GM12878 (cell line): Measurements from ENCODE around the gene ASIC2. TPM values are rescaled to one million over a fixed set of nuclear protein-coding genes. Genes with fewer than 3 reads are reported as not detected.

Experiments
- ATAC-seq: fragments of 200-7000 bp; cut with Tn5 transposase; 3 replicates; pipeline ENCODE4 v1.9.1; 2020; ENCODE audit warnings: mild to moderate bottlenecking, moderate library complexity
- BruUV-seq: library from RNA; stranded (reverse); fragments of 400-500 nt; replicated peaks from 2 replicates; lab custom pipeline; 2021; lab: Mats Ljungman, UMichigan
- CTCF ChIA-PET: fragments of 300-600 bp; sonication (Branson Sonifier 250); formaldehyde crosslinking; extraction: SDS; loops from one replicate; lab custom pipeline; 2021; ENCODE audit warnings: inconsistent platforms; lab: Yijun Ruan, JAX
- POLR2A ChIA-PET: fragments of 350-600 bp; formaldehyde crosslinking; extraction: SDS; loops from one replicate; lab custom pipeline; 2021; ENCODE audit warnings: inconsistent platforms; lab: Charles Lee
- RAD21 ChIA-PET: fragments of 300-600 bp; sonication (Branson Sonifier 250); formaldehyde crosslinking; loops from one replicate; lab custom pipeline; 2023; ENCODE audit warnings: antibody characterized with exemption; ENCODE audit not compliant: unreplicated experiment; lab: Charles Lee
- SMC1A ChIA-PET: fragments of 300-600 bp; sonication (Branson Sonifier 250); formaldehyde crosslinking; loops from one replicate; lab custom pipeline; 2023; ENCODE audit not compliant: unreplicated experiment, uncharacterized antibody; lab: Charles Lee
- DNase-seq: peaks from one replicate; pipeline ENCODE4 v3.0.0-alpha.2; 2011; ENCODE audit warnings: low read depth, low spot score
- FAIRE-seq: peaks from 3 replicates; lab custom pipeline; 2011; peaks lifted over from hg19 to GRCh38; lab: Jason Lieb, UNC
- H2AFZ ChIP-seq: 2 replicates; pipeline ENCODE4 v1.6.0; 2011; ENCODE audit warnings: low read depth, low read length, control low read depth; ENCODE audit not compliant: control insufficient read depth
- H3K27ac ChIP-seq: 2 replicates; pipeline ENCODE4 v1.5.1; 2011; ENCODE audit warnings: control low read depth; ENCODE audit not compliant: control insufficient read depth, insufficient read depth
- H3K27me3 ChIP-seq, 2 experiments: replicated peaks in 1 of 2; 2 replicates each; pipeline versions ENCODE4 v1.6.0 to v1.6.1; 2011; ENCODE audit warnings: low read length in 1 of 2; ENCODE audit not compliant: control insufficient read depth in 2 of 2, insufficient read depth in 2 of 2
- H3K36me3 ChIP-seq, 2 experiments: 2 replicates each; pipeline ENCODE4 v1.5.1; 2011; ENCODE audit warnings: low read length in 1 of 2; ENCODE audit not compliant: control insufficient read depth in 2 of 2, insufficient read depth in 2 of 2
- H3K4me1 ChIP-seq: 2 replicates; pipeline ENCODE4 v1.6.1; 2011; ENCODE audit warnings: mild to moderate bottlenecking, low read length, moderate library complexity, mixed read lengths; ENCODE audit not compliant: control insufficient read depth, insufficient read depth
- H3K4me2 ChIP-seq: 2 replicates; pipeline ENCODE4 v1.6.0; 2011; ENCODE audit warnings: control low read depth; ENCODE audit not compliant: control insufficient read depth, insufficient read depth
- H3K4me3 ChIP-seq: fragments of 200-600 bp; sonication (generic); 2 replicates; pipeline ENCODE4 v1.5.1; 2016
- H3K79me2 ChIP-seq: 2 replicates; pipeline ENCODE4 v1.6.0; 2011; ENCODE audit warnings: low read length; ENCODE audit not compliant: control insufficient read depth, insufficient read depth
- H3K9ac ChIP-seq: 2 replicates; pipeline ENCODE4 v1.8.0; 2011; ENCODE audit warnings: low read length, control low read depth, mixed read lengths; ENCODE audit not compliant: control insufficient read depth, insufficient read depth
- H3K9me3 ChIP-seq: replicated peaks from 3 replicates; pipeline ENCODE4 v1.5.1; 2011; ENCODE audit warnings: mild to moderate bottlenecking, low read length; ENCODE audit not compliant: control insufficient read depth, insufficient read depth
- H4K20me1 ChIP-seq: 2 replicates; pipeline ENCODE4 v1.6.0; 2011; ENCODE audit not compliant: control insufficient read depth, insufficient read depth
- CHD2 ChIP-seq: IDR thresholded peaks from 2 replicates; pipeline ENCODE4 v1.6.1; 2011; ENCODE audit warnings: low read depth, low read length, improper control_type of control experiment, borderline replicate concordance
- E4F1 ChIP-seq: fragments of 450-650 bp; IDR thresholded peaks from 2 replicates; pipeline ENCODE4 v1.6.1; 2018; ENCODE audit warnings: borderline replicate concordance, mild to moderate bottlenecking; ENCODE audit not compliant: partially characterized antibody
- EP300 ChIP-seq, 2 experiments: fragments of 150-350 bp in 1 of 2; IDR thresholded peaks; 2 replicates each; pipeline ENCODE4 v1.6.1; 2011 to 2012; ENCODE audit warnings: low read depth in 2 of 2, low read length in 2 of 2, borderline replicate concordance in 1 of 2, improper control_type of control experiment in 1 of 2, inconsistent platforms in 1 of 2; ENCODE audit not compliant: control insufficient read depth in 1 of 2
- FOS ChIP-seq: IDR thresholded peaks from 3 replicates; pipeline ENCODE4 v1.6.1; 2011; ENCODE audit warnings: borderline replicate concordance; ENCODE audit not compliant: insufficient read length; ENCODE audit errors: extremely low read depth
- GATAD2B ChIP-seq: fragments of 450-650 bp; conservative IDR thresholded peaks from 2 replicates; pipeline ENCODE4 v1.6.1; 2017; ENCODE audit warnings: low read depth, mild to moderate bottlenecking, moderate library complexity
- HCFC1 ChIP-seq: fragments of 150-350 bp; IDR thresholded peaks from 2 replicates; pipeline ENCODE4 v1.6.1; 2014; ENCODE audit warnings: low read length
- HDAC6 ChIP-seq: fragments of 200-600 bp; sonication (generic); IDR thresholded peaks from one replicate; pipeline ENCODE4 v1.8.0; 2017; ENCODE audit warnings: antibody characterized with exemption; ENCODE audit not compliant: unreplicated experiment
- IRF4 ChIP-seq: IDR thresholded peaks from 2 replicates; pipeline ENCODE4 v1.6.1; 2011; ENCODE audit warnings: low read depth, low read length
- MXI1 ChIP-seq: fragments of 150-350 bp; IDR thresholded peaks from 2 replicates; pipeline ENCODE4 v1.6.1; 2011; ENCODE audit warnings: low read depth, mild to moderate bottlenecking, inconsistent platforms, low read length, improper control_type of control experiment
- NFYA ChIP-seq: IDR thresholded peaks from 2 replicates; pipeline ENCODE4 v1.6.1; 2011; ENCODE audit warnings: low read depth, mild to moderate bottlenecking, low read length, improper control_type of control experiment, borderline replicate concordance
- POLR2AphosphoS5 ChIP-seq: IDR thresholded peaks from 2 replicates; pipeline ENCODE4 v1.6.1; 2011; ENCODE audit warnings: mild to moderate bottlenecking, low read length, inconsistent platforms
- SMARCA5 ChIP-seq: fragments of 450-650 bp; IDR thresholded peaks from 2 replicates; pipeline ENCODE4 v1.6.1; 2017; ENCODE audit warnings: mild to moderate bottlenecking
- ZBTB4 ChIP-seq: fragments of 450-650 bp; formaldehyde crosslinking; IDR thresholded peaks from 2 replicates; pipeline ENCODE4 v1.4.0; 2022; ENCODE audit warnings: mild to moderate bottlenecking, moderate library complexity
- WGBS: methylation state at CpG from one replicate; pipeline ENCODE4 v1.1.6; 2016; ENCODE audit warnings: low lambda C conversion rate; ENCODE audit not compliant: insufficient replicate concordance, insufficient coverage; ENCODE audit errors: missing lambda C conversion rate; 5-methylcytosine and 5-hydroxymethylcytosine counted together
- in situ Hi-C: fragments of 300-500 bp; cut with MboI; formaldehyde crosslinking; loops from 9 replicates; pipeline ENCODE4 v1.14.3; 2018; ENCODE audit warnings: mixed read lengths
- intact Hi-C: fragments of 100-400 bp; cut with micrococcal nuclease; formaldehyde crosslinking; loops from one replicate; pipeline ENCODE4 v1.14.2; 2022; ENCODE audit not compliant: unreplicated experiment
- polyA plus RNA-seq, 11 experiments: library from polyadenylated mRNA; depleted of rRNA in 4 of 11; unstranded in 6 of 11; stranded (reverse) in 5 of 11; fragments of >200 nt; fragmentation: Nextera tagmentation in 4 of 11; fragmentation: Illumina TruSeq in 1 of 11; extraction: Ambion mirVana in 4 of 11; extraction: Trizol in 1 of 11; gene quantifications; 1 replicate in 1 of 11; 2 replicates in 10 of 11; pipeline versions ENCODE4 v1.2.1 to v1.2.3, GENCODE V29; 2011 to 2016; ENCODE audit warnings: inconsistent platforms in 2 of 11, missing spikeins in 2 of 11, low read depth in 1 of 11
- total RNA-seq, 4 experiments: library from RNA; depleted of rRNA in 3 of 4; stranded (reverse); fragments of >200 nt in 3 of 4; fragmentation: Illumina TruSeq in 1 of 4; extraction: Trizol in 1 of 4; gene quantifications; 2 replicates each; pipeline versions ENCODE4 v1.2.1 to v1.2.3, GENCODE V29; 2013 to 2021

ASIC2 gene
- total and polyA plus RNA-seq, 10 of the 15 experiments (the other 5 are each of a cell fraction or from before 2014, with no cell fraction given) = not detected

DNA sequence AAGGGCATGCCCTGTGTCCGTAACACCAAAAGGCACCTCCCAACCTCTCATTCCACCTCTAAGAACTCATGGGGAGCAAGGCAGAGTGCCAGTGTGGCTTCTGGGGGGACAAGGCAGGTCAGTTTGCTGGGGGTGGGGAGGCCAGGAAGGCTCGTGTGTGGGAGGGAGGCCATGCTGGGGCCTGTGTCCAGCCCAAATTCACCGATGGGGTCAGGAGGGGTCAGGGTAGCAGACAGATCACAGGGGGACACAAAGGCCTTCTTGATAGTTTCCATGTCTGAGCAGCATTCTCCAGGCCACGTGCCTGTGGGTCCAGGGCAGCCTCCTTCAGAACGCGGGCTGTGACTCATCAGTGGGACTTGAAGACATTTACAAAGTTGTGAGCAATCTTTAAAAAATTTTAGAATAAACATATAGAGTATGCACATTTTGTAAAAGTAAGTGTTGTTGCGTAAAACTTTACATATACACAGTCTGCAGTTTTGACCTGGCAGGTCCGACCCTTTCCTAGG, 280.5 kb downstream of the ASIC2 start:
- DNase-seq (no peak), ATAC-seq (no peak)
- intact Hi-C loops = no loop called here
- RAD21 ChIA-PET = no interaction called here
- TF ChIP-seq FOS (no peak), E4F1 (no peak), GATAD2B (no peak), SMARCA5 (no peak), NFYA (no peak), EP300 (IDR thresholded peaks at IDR 0.05; ENCODE audit: borderline replicate concordance in 1 of 2, control insufficient read depth in 1 of 2, low read depth in 2 of 2, low read length in 2 of 2) (no peak), ZBTB4 (CRISPR knock-in tag) (no peak), IRF4 (no peak), MXI1 (no peak), HCFC1 (no peak), POLR2AphosphoS5 (no peak), HDAC6 (no peak), CHD2 (no peak)
- TF ChIP-seq, all 136 proteins: peak for 0
- CTCF ChIA-PET = no interaction called here
- Histone ChIP-seq H3K27ac (no peak overlapping the region), H3K79me2 (no peaks in the 10 kb centered on the region), H3K4me1 (no peaks in the 10 kb centered on the region), H3K36me3 (no peaks in the 10 kb centered on the region), H3K27me3 (peaks cover 3% of the 10 kb centered on the region in 2 experiments; a peak in 2 of 4 replicates), H3K9ac (no peak overlapping the region), H3K4me2 (no peak overlapping the region), H3K9me3 (no peaks in the 10 kb centered on the region), H2AFZ (no peak overlapping the region), H4K20me1 (no peaks in the 10 kb centered on the region), H3K4me3 (no peak overlapping the region)
- POLR2A ChIA-PET = no interaction called here
- SMC1A ChIA-PET = no interaction called here
- no TSS peak for BruUV-seq
- WGBS = 42% methylated on average over 8 of the region's 8 CpGs
- in situ Hi-C loops = no loop called here
- FAIRE-seq = no peak
